IMR-90 (cell line): Measurements from ENCODE around the gene SAMD9.
"Not testable (repeated sequence)": the region's sequence is repeated elsewhere in the genome, so short reads cannot be mapped to it uniquely, and the experiment has no call there.

Experiments
- RAD21 ChIP-seq: IDR thresholded peaks from 2 replicates; pipeline ENCODE4 v1.6.1; 2012; ENCODE audit warnings: low read length, improper control_type of control experiment
- TF ChIP-seq, protein P1 (sequence below): conservative IDR thresholded peaks from 2 replicates; pipeline ENCODE4 v1.5.1; 2012; ENCODE audit warnings: mild to moderate bottlenecking, low read depth, low read length, improper control_type of control experiment

DNA sequence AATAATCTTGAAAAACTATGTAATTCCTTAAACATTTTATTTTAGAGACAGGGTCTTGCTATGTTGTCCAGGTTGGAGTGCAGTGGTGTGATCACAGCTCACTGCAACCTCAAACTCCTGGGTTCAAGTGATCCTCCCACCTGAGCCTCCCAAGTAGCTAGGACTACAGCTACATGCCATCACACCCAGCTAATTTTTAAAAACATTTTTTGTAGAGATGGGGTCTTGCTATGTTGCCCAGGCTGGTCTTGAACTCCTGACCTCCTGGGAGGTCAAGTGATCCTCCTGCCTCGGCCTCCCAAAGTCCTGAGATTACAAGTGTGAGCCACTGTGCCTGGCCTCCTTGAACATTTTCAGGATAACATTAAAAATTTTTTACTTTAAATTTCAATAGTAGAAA, 61.2 kb downstream of the SAMD9 start:
- TF ChIP-seq, protein P1, sequence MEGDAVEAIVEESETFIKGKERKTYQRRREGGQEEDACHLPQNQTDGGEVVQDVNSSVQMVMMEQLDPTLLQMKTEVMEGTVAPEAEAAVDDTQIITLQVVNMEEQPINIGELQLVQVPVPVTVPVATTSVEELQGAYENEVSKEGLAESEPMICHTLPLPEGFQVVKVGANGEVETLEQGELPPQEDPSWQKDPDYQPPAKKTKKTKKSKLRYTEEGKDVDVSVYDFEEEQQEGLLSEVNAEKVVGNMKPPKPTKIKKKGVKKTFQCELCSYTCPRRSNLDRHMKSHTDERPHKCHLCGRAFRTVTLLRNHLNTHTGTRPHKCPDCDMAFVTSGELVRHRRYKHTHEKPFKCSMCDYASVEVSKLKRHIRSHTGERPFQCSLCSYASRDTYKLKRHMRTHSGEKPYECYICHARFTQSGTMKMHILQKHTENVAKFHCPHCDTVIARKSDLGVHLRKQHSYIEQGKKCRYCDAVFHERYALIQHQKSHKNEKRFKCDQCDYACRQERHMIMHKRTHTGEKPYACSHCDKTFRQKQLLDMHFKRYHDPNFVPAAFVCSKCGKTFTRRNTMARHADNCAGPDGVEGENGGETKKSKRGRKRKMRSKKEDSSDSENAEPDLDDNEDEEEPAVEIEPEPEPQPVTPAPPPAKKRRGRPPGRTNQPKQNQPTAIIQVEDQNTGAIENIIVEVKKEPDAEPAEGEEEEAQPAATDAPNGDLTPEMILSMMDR: not testable (repeated sequence)
- TF ChIP-seq RAD21: not testable (repeated sequence)
